OCI-M2 (cell line): ENCODE results near the gene PNMA6F.
"Not testable (repeated sequence)": the region's sequence is repeated elsewhere in the genome, so short reads cannot be mapped to it uniquely, and the experiment has no call there.

ENCODE experiments used
- DNase-seq: peaks from one replicate; lab custom pipeline; 2025; ENCODE audit not compliant: unreplicated experiment; lab: John Stamatoyannopoulos, UW

PNMA6F gene

GRCh38 chrX:153336121-153336894 is 14.7 kb upstream of the PNMA6F start:
- DNase-seq = no peak

DNA sequence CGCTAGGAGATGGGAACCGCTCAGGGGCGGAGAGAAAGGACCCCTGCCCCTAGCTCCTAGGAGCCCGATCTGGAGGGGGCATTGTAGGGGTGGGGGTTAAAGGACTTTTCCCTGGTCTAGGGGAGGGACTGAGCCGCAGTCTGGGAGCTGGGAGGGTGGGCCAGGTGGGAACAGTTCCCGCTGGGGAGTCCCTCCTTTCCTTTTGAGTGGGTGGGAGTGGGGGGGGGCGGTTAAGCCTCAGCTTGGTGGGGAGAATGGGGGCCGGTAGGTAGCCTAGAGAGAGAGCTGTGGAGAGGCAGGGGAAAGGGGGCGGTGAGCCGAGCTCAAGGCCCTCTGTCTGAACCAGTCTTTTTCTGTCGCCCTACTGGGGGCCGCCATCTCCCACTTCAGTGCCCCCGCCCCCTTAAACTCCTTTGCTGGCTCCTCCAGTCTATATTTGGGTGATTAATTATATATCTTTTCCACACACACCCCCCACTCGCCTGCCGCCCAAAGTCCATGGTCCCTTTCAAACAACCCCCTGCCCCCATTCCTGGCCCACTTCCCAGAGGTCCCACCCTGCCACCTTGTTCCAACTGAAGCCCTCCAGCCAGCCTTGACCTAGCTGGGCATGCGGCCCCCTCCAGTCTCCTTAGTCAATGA is 13.2 kb upstream of the PNMA6F start:
- no peak for DNase-seq

DNA sequence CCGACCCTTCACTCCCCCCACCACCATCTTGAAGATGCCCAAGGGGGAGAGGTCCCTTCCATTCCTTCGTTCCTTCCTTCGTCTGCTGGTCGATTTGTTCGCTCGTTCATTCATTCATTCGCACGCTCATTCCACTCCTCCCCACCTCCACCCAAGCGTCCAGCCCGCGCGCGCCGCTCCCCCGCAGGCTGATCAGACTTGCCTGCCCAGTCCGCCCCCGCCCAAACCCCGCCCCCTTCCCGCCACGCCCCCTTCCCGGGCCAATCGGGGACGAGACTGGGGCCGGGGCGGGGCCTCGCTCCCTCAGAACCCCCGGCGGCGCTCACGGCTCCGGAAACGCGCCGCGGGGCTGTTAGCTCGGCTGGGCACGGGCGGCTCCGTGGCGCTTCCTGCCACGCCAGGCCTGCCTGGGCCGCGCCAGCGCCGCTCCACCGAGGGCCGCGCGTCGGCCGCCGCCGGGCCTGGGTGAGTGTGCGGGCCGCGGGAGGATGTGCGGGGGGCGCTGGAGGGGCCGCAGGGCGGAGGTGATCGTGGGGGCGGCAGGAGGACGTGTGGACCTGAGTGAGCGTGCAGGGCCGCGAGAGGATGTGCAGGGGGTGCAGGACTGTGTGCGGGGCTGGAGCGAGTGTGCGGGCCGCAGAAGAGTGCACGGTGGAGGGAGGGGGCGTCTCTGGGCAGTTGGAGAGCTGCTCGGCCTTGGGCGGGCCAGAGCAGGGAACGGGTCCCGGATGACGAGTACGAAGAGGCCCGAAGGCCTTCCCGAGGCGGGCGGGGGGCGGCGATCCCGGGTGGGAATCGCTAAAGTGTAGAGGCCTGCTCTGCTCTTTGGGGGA is 12.5 kb upstream of the PNMA6F start, which contains the start of gene ZNF275:
TSS of gene ZNF275 (plus strand) at position 333 of the 833 bp plus-strand sequence. CDS start 2,527 bp downstream, outside the sequence.
- DNase-seq = no peak

- DNase-seq = no peak
Observed at GRCh38 chrX:153333266-153333665, 11.7 kb upstream of the PNMA6F start.

GRCh38 chrX:153327561-153327960 is 6.0 kb upstream of the PNMA6F start:
- no peak for DNase-seq

DNA sequence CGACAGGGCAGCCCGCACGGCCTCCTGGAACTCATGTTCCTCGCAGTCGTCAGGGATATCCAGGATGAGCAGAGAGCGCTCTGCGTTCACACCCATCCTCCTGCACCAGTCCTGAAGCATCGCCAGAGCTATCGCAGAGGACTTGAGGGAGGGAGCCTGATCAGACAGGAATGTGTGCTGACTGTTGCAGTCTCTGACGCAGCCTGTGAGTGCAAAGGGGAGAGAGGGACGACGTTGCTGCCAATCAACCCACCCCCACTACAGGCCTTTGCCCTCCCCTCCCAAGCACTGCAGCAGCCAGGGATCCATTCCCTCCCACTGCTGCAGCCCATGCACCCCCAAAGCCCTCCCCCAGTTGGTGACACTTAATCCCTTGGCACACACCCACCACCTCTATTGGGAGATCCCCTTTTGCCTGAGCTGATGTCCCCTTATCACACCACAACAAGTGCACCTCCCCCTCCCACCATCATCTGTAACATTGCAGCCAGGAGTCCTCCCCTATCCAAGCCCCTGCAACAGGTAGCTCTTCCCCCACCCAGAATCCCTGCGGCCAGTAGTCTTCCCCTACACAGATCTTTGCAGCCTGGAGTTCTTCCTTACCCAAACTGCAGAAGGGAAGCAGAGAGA is 897 bp downstream of the PNMA6F start:
- no peak for DNase-seq

DNA sequence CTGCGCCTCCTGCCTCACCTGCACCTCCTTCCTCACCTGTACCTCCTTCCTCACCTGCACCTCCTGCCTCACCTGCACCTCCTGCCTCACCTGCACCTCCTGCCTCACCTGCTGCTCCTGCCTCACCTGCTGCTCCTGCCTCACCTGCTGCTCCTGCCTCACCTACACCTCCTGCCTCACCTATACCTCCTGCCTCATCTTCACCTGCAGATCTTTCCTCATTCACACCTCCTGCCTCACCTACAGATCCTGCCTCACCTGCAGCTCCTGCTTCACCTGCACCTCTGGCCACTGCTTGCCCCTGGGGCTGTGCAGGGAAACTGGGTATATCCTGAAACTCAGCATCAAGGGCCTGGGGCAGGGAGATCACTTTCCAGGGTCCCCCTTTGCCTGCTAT is 1.5 kb downstream of the PNMA6F start:
- not testable (repeated sequence) for DNase-seq

DNA sequence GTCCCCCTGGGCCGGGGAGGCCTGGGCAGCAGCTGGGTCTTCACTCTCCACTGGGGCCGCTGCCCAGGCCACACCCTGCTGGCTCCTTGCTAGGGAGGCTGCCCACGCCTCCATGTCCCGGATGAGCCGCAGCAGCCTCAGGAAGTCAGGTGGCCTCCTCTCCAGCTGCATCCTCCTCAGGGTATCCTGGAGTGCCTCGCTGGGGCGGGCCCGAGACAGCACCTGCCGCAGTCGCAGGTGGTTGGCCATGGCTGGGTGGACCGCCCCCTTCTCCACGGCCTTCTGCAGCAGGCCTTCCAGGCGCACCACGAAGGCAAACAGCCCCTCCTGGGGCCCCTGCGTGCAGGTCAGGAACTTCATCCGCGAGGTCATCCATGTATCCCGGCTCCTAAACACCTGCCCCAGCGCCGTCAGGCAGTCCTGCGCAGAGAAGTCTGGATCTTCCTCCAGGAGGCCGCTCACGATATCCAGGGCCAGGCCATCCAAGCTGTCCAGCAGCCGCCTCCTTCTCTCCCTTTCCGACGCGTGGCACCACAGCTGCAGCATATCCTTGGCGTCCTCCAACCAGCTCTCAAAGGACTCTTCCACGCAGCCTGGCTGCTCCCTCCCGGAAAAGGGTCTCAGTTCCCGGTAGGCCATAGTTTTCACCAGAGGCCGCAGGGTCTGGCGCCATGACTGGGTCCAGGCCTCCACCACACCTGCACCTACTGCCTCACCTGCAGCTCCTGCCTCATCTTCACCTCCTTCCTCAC is 2.1 kb downstream of the PNMA6F start:
- no peak for DNase-seq

GRCh38 chrX:153318811-153319210 is 2.8 kb downstream of the PNMA6F start:
- no peak for DNase-seq

DNA sequence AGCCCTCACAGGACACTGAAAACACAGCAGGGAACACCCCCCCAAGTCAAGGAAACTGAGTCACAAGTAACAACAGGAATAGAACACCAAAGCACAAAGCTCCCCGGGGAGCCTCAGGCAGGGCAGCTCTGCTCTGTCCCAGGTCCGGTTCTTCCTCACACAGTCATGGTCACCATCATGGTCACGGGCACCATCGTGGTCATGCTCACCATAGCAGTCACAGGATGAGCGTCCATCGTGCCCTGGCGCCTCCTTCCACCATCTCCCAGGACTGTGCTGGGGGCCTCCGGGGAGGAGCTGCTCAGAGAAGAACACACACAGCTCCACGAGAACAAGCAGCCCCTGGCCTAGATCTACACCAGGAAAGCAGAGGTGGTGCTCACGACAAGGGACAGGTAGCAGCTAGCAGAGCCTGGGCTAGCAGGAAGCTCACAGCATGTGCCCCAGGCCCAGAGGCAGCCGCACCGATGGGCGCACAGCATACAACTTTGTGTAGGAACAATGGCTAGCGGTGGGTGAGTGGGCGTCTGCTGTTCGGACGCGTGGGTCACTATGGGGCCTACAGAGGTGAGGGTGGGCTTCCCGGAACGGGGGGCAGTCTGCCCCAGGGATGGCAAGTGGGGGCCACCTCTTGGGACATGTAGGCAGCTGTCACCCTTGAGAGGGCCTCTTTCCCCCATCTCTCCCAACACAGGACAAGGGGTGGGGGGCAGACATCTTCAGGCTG is 3.4 kb downstream of the PNMA6F start:
- no peak for DNase-seq

- DNase-seq = no peak
Observed at GRCh38 chrX:153317306-153317705, 4.3 kb downstream of the PNMA6F start.

DNA sequence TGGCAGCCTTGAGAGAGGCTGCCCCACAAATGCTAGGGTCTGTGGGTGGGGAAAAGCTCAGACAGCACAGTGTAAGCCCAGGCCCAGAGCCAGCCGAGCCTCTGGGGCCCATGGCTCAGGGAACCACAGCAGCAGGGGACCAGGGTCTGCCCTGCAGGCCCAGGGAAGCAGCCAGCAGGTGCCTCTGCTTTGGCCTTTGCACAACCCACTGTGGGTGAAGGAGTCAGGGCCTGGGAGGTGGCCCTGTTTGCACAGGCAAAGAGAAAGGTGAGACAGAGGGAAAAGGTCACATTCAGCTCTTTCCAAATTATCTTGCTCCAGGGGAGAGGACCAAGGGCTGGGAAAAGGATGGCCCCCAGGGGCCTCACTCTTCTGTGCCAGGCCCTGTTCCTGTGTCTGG is 8.7 kb downstream of the PNMA6F start:
- no peak for DNase-seq

DNA sequence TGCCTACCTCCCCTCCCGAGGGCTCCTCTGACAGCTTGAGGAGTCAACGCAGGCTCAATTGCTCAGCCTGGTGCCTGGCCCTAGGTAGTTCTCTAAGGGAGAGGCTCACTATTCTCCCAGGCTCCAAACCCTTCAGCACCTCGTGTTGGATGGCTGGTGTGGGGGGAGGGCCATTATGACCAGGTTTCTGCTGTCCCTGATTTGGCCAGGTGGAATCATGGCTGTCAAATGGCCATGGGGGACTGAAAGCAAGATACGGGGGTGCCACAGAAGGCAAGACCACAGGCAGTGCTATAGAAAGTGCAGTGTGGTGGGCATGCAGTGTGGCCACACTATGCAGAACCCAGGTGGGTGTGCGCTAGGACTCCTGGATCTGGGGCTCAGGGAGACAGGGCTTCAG is 9.5 kb downstream of the PNMA6F start:
- DNase-seq = no peak

GRCh38 chrX:153310901-153311300 is 10.7 kb downstream of the PNMA6F start:
- no peak for DNase-seq

- DNase-seq = no peak
Observed at GRCh38 chrX:153307276-153308178, 14.0 kb downstream of the PNMA6F start.

GRCh38 chrX:153306527-153307115 is 14.9 kb downstream of the PNMA6F start:
- no peak for DNase-seq

DNA sequence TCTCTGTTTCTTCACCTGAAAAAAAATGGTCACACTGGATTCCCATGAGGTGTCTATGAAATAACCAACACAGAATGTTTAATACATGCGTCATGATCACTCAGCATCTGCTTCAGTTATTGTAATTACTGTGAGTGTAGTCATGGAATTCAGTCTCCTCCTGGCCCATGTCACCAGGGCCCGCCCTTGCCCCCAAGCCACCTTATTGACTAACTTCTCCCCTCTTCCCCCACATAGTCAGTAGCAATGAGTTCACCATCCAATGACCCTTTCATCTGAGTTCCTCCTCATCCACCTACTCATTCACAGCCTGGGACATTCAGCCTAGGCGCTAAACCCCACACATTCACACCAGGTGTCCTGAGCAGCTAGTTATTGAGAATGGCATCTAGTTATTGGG is 15.6 kb downstream of the PNMA6F start:
- DNase-seq = no peak

DNA sequence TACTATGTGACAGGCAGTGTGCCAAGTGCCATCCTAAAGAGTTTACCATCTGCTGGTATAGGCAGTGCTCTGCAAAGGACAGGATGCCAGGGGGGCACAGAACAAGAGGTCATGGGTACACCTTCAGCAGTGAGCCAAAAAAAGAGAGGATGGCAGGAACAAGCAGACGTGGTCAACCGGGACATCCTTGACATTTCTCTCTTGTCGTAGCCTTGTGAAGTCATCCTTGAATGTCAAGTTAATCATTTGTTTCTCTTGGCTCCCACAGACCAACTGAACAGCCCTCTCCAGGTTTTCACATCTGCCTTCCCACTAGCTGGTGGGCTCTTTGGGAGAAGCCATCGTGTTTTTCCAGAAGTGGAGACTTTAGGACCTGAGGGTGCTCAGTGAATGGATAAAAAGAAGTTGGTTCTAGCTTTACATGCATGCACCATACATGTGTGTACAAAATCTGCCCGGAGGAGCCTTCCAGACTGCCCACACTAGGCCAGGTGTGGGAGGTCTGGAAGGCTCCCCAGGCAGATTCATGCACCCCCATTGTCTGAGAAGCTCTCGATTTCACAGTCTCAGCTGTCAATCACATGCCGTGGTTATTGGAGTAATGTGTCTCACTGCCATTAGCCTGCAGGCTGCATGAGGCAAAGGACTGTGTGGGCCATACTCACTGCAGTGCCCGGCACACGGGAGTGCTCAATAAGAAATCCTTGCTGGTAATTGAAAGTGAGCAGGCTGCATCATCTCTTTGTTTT is 16.4 kb downstream of the PNMA6F start:
- no peak for DNase-seq
